Mucosa of descending colon (tissue), 3 donors: ENCODE results near the gene DLX1. TPM values are rescaled to one million over a fixed set of nuclear protein-coding genes. Genes with fewer than 3 reads are reported as not detected.

ENCODE experiments used
- ATAC-seq: fragments of 200-7000 bp; cut with Tn5 transposase; one replicate; pipeline ENCODE4 v1.9.1; 2020; ENCODE audit warnings: mild to moderate bottlenecking, moderate library complexity
- DNase-seq, 3 donors: peaks; one replicate each; pipeline ENCODE4 v3.0.0-alpha.2; 2020
- H3K36me3 ChIP-seq: fragments of 200-600 bp; one replicate; pipeline ENCODE4 v1.8.0; 2021; ENCODE audit warnings: low read depth, mild to moderate bottlenecking
- H3K4me1 ChIP-seq: fragments of 200-600 bp; one replicate; pipeline ENCODE4 v1.8.0; 2021; ENCODE audit warnings: low read depth, mild to moderate bottlenecking
- H3K4me3 ChIP-seq: fragments of 200-600 bp; one replicate; pipeline ENCODE4 v1.8.0; 2021; ENCODE audit warnings: mild to moderate bottlenecking
- H3K9me3 ChIP-seq: fragments of 200-600 bp; one replicate; pipeline ENCODE4 v1.8.0; 2021; ENCODE audit warnings: mild to moderate bottlenecking
- intact Hi-C, 2 donors: fragments of 100-400 bp; cut with DNase I in 1 of 2; cut with micrococcal nuclease in 1 of 2; formaldehyde crosslinking; loops; one replicate each; pipeline versions ENCODE4 v1.11.0 to v1.11.1; 2022; cut with DNase I, micrococcal nuclease
- total RNA-seq, 3 donors: library from RNA; stranded (reverse); fragmentation: NEBNext Ultra II Directional in 2 of 3; extraction: Animal tissue kit (Norgen Biotek cat#: 25700) in 2 of 3; gene quantifications; one replicate each; pipeline versions ENCODE4 v1.2.1 to v1.2.4, GENCODE V29; 2021 to 2023
- TF ChIP-seq, protein P1 (sequence below): fragments of 200-600 bp; IDR thresholded peaks from one replicate; pipeline ENCODE4 v1.8.0; 2022; ENCODE audit warnings: antibody characterized with exemption, mild to moderate bottlenecking
- donor health status: DM: no; HTN: no; CAD: no; lungs with moderate emphysema.
- donor health status: DM: no; HTN: no; CAD: no.
- donor health status: DM: no; HTN: yes; CAD: no.

The DLX1 gene
- total RNA-seq, 3 donors from 2014 or later, result 0.14 to 0.79 (median 0.58) TPM

GRCh38 chr2:172046080-172046678 lies 39.1 kb upstream of the DLX1 start:
- Histone ChIP-seq H3K4me3 (no peak overlapping the region), H3K36me3 (no peaks in the 10 kb centered on the region), H3K9me3 (no peaks in the 10 kb centered on the region), H3K4me1 (no peaks in the 10 kb centered on the region)
- TF ChIP-seq, protein P1, sequence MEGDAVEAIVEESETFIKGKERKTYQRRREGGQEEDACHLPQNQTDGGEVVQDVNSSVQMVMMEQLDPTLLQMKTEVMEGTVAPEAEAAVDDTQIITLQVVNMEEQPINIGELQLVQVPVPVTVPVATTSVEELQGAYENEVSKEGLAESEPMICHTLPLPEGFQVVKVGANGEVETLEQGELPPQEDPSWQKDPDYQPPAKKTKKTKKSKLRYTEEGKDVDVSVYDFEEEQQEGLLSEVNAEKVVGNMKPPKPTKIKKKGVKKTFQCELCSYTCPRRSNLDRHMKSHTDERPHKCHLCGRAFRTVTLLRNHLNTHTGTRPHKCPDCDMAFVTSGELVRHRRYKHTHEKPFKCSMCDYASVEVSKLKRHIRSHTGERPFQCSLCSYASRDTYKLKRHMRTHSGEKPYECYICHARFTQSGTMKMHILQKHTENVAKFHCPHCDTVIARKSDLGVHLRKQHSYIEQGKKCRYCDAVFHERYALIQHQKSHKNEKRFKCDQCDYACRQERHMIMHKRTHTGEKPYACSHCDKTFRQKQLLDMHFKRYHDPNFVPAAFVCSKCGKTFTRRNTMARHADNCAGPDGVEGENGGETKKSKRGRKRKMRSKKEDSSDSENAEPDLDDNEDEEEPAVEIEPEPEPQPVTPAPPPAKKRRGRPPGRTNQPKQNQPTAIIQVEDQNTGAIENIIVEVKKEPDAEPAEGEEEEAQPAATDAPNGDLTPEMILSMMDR, result no peak
- ATAC-seq (no peak), DNase-seq (no peak)
- intact Hi-C loops, result no loop called here

- H3K36me3 ChIP-seq, result no peaks in the 10 kb centered on the region
- H3K4me1 ChIP-seq, result no peaks in the 10 kb centered on the region
- intact Hi-C loops, result no loop called here
- DNase-seq (no peak), ATAC-seq (no peak)
- H3K4me3 ChIP-seq, result no peak overlapping the region
- TF ChIP-seq, protein P1, result no peak
- H3K9me3 ChIP-seq, result no peaks in the 10 kb centered on the region
Measured at GRCh38 chr2:172046866-172047565, 38.3 kb upstream of the DLX1 start.

DNA sequence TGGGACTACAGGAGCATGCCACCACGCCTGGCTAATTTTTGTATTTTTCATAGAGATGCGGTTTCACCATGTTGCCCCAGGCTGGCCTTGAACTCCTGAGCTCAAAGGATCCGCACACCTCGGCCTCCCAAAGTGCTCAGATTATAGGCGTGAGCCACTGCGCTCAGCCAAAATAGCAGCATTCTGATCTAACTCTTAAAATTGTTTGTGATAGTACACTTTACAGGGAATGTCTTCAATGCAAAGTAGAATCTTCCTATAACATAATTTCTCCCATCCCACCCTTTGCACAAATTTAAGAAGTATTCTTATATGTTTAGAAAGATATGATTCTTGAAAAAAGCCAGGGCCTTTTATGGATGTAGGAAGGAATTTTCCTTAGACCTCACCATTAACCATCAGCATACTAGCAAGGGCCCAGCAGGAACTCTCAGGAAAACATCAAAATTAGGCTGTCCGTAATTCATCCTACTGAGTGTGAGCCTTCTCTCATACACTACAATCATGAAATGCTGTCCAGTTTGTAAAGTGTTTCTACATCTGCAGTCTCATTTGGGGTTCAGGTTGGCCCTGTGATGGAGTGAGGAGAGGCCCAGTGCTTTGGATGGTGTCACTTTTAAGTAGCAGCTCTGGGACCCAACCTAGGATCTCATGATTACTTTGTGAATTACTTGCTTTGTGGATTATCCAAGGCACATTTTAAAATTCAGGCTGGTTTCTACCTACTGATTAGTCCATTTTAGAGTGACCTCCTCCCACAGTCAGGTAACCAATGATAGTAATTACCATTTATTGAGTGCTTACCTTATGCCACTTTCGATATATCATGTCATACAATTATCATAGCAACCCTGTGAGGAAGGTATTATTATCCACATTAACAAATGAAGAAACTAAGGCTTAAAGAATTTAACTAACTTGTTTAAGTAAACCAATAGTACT lies 37.5 kb upstream of the DLX1 start:
- H3K4me1 ChIP-seq, result no peaks in the 10 kb centered on the region
- H3K36me3 ChIP-seq, result no peaks in the 10 kb centered on the region
- TF ChIP-seq, protein P1, result no peak
- ATAC-seq (no peak), DNase-seq (no peak)
- intact Hi-C loops, result no loop called here
- no peaks in the 10 kb centered on the region for H3K9me3 ChIP-seq
- H3K4me3 ChIP-seq, result no peak overlapping the region

DNA sequence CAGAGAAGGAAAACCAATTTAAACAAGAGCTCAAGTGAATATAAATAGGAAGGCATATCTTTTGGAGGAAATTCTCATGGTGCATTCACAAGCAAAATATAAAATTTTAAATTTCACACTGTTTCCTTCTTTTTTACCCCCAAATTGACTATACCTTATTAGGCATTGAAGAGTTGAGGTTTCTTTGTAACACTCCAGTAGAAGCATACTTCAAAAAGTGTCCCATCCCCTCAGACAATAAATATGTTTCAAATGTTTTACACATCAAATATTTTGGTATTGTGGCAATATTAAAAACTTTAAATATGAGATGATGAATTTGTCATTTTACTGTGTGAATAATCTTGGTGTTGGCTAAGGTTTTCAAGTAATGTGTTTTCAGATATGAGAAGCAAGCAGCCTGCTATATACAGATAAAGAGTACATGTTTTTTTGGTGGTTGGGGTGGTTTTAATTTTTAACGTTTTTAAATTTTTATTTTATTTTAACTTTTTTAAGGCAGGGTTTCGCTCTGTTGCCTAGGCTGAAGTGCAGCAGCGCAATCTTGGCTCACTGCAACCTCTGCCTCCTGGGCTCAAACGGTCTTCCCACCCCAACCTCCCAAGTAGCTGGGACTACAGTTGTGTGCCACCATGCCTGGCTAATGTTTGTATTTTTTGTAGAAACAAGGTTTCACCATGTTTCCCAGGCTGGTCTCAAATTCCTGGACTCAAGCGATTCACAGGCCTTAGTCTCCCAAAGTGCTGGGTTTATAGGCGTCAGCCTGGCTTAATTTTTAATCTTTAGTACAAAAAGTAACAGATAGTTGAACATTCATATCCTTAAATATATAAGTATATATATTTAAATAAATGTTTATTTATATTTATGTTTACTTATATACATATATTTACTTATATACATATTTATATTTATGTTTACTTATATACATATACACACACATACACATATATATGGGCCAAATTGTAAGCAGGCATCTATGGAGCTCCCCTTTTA lies 36.5 kb upstream of the DLX1 start:
- no peak for ATAC-seq
- H3K36me3 ChIP-seq, result no peaks in the 10 kb centered on the region

More for the DNA sequence above, 36.5 kb upstream of the DLX1 start:
- no peak for DNase-seq
- intact Hi-C loops, result no loop called here
- no peak overlapping the region for H3K4me3 ChIP-seq
- TF ChIP-seq, protein P1, result no peak
- H3K4me1 ChIP-seq, result no peaks in the 10 kb centered on the region
- no peaks in the 10 kb centered on the region for H3K9me3 ChIP-seq
